NB4 (cell line): Measurements from ENCODE around the gene MAGEA1.
"Not testable (repeated sequence)": the region's sequence is repeated elsewhere in the genome, so short reads cannot be mapped to it uniquely, and the experiment has no call there.

Source experiments
- CTCF ChIP-seq: IDR thresholded peaks from one replicate; pipeline ENCODE4 v1.5.1; 2012; ENCODE audit warnings: low read depth, low read length
- POLR2A ChIP-seq: IDR thresholded peaks from 2 replicates; pipeline ENCODE4 v1.6.1; 2011; ENCODE audit warnings: mild to moderate bottlenecking; ENCODE audit not compliant: insufficient read length; ENCODE audit errors: extremely low read depth
- TF ChIP-seq, protein P1 (sequence below): IDR thresholded peaks from 2 replicates; pipeline ENCODE4 v1.6.1; 2011; ENCODE audit warnings: low read depth, low read length

GRCh38 chrX:153168423-153168822 lies 10.7 kb upstream of the MAGEA1 start:
- TF ChIP-seq CTCF, POLR2A: not testable (repeated sequence)
- TF ChIP-seq, protein P1, sequence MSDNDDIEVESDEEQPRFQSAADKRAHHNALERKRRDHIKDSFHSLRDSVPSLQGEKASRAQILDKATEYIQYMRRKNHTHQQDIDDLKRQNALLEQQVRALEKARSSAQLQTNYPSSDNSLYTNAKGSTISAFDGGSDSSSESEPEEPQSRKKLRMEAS = not testable (repeated sequence)
